ENCODE measurements around the gene WDFY4.

GRCh38 chr10:48750019-48750418 lies 65.3 kb downstream of the WDFY4 start:
- TF ChIP-seq CTCF (conservative IDR thresholded peaks at IDR 0.05) = no peak
- no peak for TF ChIP-seq EZH2 (IDR thresholded peaks at IDR 0.05; ENCODE audit: low read depth)

Data from PC-9 (cell line).